Fibroblast of lung (primary cell): ENCODE results near the gene UGT1A5. TPM values are rescaled to one million over a fixed set of nuclear protein-coding genes. Genes with fewer than 3 reads are reported as not detected.

Experiments
- DNase-seq, 2 donors: peaks; one replicate each; pipeline versions ENCODE4 v3.0.0 to v3.0.0-alpha.2; 2010; ENCODE audit warnings: low read depth in 2 of 2
- H2AFZ ChIP-seq: 2 replicates; pipeline ENCODE4 v1.5.1; 2012; ENCODE audit warnings: low read length, control low read depth, inconsistent platforms
- H3K27ac ChIP-seq: 2 replicates; pipeline ENCODE4 v1.5.1; 2011; ENCODE audit warnings: low read length, control low read depth; ENCODE audit not compliant: insufficient read depth
- H3K27me3 ChIP-seq: 2 replicates; pipeline ENCODE4 v1.5.1; 2011; ENCODE audit warnings: mild to moderate bottlenecking, low read length; ENCODE audit not compliant: control insufficient read depth, insufficient read depth
- H3K36me3 ChIP-seq: 2 replicates; pipeline ENCODE4 v1.5.1; 2011; ENCODE audit warnings: low read length; ENCODE audit not compliant: control insufficient read depth, insufficient read depth
- H3K4me1 ChIP-seq: 2 replicates; pipeline ENCODE4 v1.5.1; 2011; ENCODE audit warnings: low read length; ENCODE audit not compliant: control insufficient read depth, insufficient read depth; ENCODE audit errors: extremely low read depth
- H3K4me2 ChIP-seq: 2 replicates; pipeline ENCODE4 v1.5.1; 2011; ENCODE audit warnings: low read length, control low read depth; ENCODE audit not compliant: insufficient read depth; ENCODE audit errors: extremely low read depth
- H3K4me3 ChIP-seq, 4 experiments: fragments of 200-600 bp in 1 of 4; sonication (generic) in 1 of 4; replicated peaks in 1 of 4; 2 replicates each; pipeline ENCODE4 v1.5.1; 2011 to 2016; ENCODE audit warnings: low read length in 4 of 4, low read depth in 3 of 4, mild to moderate bottlenecking in 3 of 4, control low read depth in 2 of 4, inconsistent platforms in 1 of 4, mixed read lengths in 1 of 4; ENCODE audit not compliant: insufficient read depth in 1 of 4; ENCODE audit errors: control extremely low read depth in 1 of 4
- H3K79me2 ChIP-seq: 2 replicates; pipeline ENCODE4 v1.5.1; 2012; ENCODE audit warnings: mild to moderate bottlenecking, low read length, inconsistent platforms; ENCODE audit not compliant: control insufficient read depth, insufficient read depth
- H3K9ac ChIP-seq: 2 replicates; pipeline ENCODE4 v1.5.1; 2011; ENCODE audit warnings: mild to moderate bottlenecking, low read length, control low read depth; ENCODE audit not compliant: insufficient read depth
- H3K9me3 ChIP-seq: 2 replicates; pipeline ENCODE4 v1.5.1; 2012; ENCODE audit warnings: low read depth, low read length; ENCODE audit not compliant: control insufficient read depth, insufficient read depth
- H4K20me1 ChIP-seq: 2 replicates; pipeline ENCODE4 v1.5.1; 2011; ENCODE audit warnings: low read length; ENCODE audit not compliant: control insufficient read depth, insufficient read depth; ENCODE audit errors: extremely low read depth
- CTCF ChIP-seq, 2 donors: IDR thresholded peaks in 1 of 2; conservative IDR thresholded peaks in 1 of 2; 1 replicate in 1 of 2; 2 replicates in 1 of 2; pipeline ENCODE4 v1.5.1; 2011 to 2012; ENCODE audit warnings: low read length in 2 of 2, control low read depth in 1 of 2, inconsistent platforms in 1 of 2, low read depth in 1 of 2, mild to moderate bottlenecking in 1 of 2
- EZH2 ChIP-seq: IDR thresholded peaks from 2 replicates; pipeline ENCODE4 v1.5.1; 2012; ENCODE audit warnings: low read length, control low read depth, mild to moderate bottlenecking; ENCODE audit errors: missing control alignments
- polyA plus RNA-seq, 2 donors: library from polyadenylated mRNA; depleted of rRNA in 1 of 2; stranded (reverse) in 1 of 2; unstranded in 1 of 2; fragments of >200 nt; gene quantifications; 2 replicates each; pipeline ENCODE4 v1.2.1, GENCODE V29; 2011 to 2012; ENCODE audit warnings: missing spikeins in 1 of 2
- total RNA-seq: library from RNA; depleted of rRNA; stranded (reverse); fragments of >200 nt; gene quantifications from 2 replicates; pipeline ENCODE4 v1.2.1, GENCODE V29; 2014

Gene UGT1A5
- total and polyA plus RNA-seq, 2 donors (not counting 1 experiment from before 2014, with no cell fraction given): not detected

- H2AFZ ChIP-seq: no peak overlapping the region
- no peak for DNase-seq
These were observed 33.5 kb upstream of the UGT1A5 start for GRCh38 chr2:233679196-233679595.

GRCh38 chr2:233680361-233681045 is 32.2 kb upstream of the UGT1A5 start:
- TF ChIP-seq CTCF (conservative IDR thresholded peaks at IDR 0.05 in 1 of 2, IDR thresholded peaks at IDR 0.05 in 1 of 2; ENCODE audit: low read depth in 1 of 2, low read length in 2 of 2): no peak
- Histone ChIP-seq H2AFZ (no peak overlapping the region), H3K9me3 (no peaks in the 10 kb centered on the region), H3K79me2 (no peaks in the 10 kb centered on the region), H3K27ac (no peak overlapping the region), H3K9ac (no peak overlapping the region), H4K20me1 (no peaks in the 10 kb centered on the region), H3K4me3 (no peak overlapping the region), H3K27me3 (no peaks in the 10 kb centered on the region), H3K36me3 (no peaks in the 10 kb centered on the region), H3K4me1 (no peaks in the 10 kb centered on the region), H3K4me2 (no peak overlapping the region)
- DNase-seq: no peak

More at GRCh38 chr2:233679196-233679595, 33.5 kb upstream of the UGT1A5 start:
- Histone ChIP-seq H3K4me2 (no peak overlapping the region), H3K36me3 (no peaks in the 10 kb centered on the region), H3K4me3 (no peak overlapping the region), H3K27ac (no peak overlapping the region), H3K4me1 (no peaks in the 10 kb centered on the region), H3K79me2 (no peaks in the 10 kb centered on the region), H3K27me3 (no peaks in the 10 kb centered on the region), H3K9ac (no peak overlapping the region), H3K9me3 (no peaks in the 10 kb centered on the region), H4K20me1 (no peaks in the 10 kb centered on the region)
- no peak for TF ChIP-seq CTCF (conservative IDR thresholded peaks at IDR 0.05 in 1 of 2, IDR thresholded peaks at IDR 0.05 in 1 of 2; ENCODE audit: low read depth in 1 of 2, low read length in 2 of 2)
- no peak for TF ChIP-seq EZH2

DNA sequence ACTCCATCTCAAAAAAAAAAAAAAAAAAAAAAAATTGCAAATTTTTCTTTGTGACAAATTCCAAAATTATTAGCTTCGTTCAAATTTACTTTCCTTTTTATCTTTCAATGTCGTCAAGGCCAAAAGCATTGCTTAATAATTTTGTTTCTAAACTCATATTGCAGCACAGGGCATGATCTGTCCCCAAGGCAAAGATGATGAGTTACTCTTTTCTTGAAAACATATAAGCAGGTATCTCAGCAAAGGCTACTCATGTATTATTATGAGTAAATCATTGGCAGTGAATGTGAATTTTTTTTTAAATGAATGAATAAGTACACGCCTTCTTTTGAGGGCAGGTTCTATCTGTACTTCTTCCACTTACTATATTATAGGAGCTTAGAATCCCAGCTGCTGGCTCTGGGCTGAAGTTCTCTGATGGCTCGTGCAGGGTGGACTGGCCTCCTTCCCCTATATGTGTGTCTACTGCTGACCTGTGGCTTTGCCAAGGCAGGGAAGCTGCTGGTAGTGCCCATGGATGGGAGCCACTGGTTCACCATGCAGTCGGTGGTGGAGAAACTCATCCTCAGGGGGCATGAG is 31.1 kb upstream of the UGT1A5 start, which contains the start of gene UGT1A7:
Gene UGT1A7 (plus strand): TSS at position 381 of the 579 bp plus-strand sequence. CDS start 37 bp downstream, at position 418.
- no peaks in the 10 kb centered on the region for H3K79me2 ChIP-seq
- H3K4me1 ChIP-seq: no peaks in the 10 kb centered on the region
- no peak within 1 kb of the TSS for H3K4me3 ChIP-seq
- no peaks in the 10 kb centered on the region for H3K9me3 ChIP-seq
- H4K20me1 ChIP-seq: no peaks in the 10 kb centered on the region
- no peak within 1 kb of the TSS for H3K27ac ChIP-seq
- no peak for TF ChIP-seq CTCF (conservative IDR thresholded peaks at IDR 0.05 in 1 of 2, IDR thresholded peaks at IDR 0.05 in 1 of 2; ENCODE audit: low read depth in 1 of 2, low read length in 2 of 2)
- no peak for TF ChIP-seq EZH2
- no peaks in the 10 kb centered on the region for H3K36me3 ChIP-seq
- H3K9ac ChIP-seq: no peak within 1 kb of the TSS
- no peak within 1 kb of the TSS for H3K4me2 ChIP-seq
- no peak within 1 kb of the TSS for H2AFZ ChIP-seq
- DNase-seq: no peak
- H3K27me3 ChIP-seq: no peaks in the 10 kb centered on the region
